Psoas muscle (tissue), 8 donors: ENCODE results near the gene SPAG5. TPM values are rescaled to one million over a fixed set of nuclear protein-coding genes. Genes with fewer than 3 reads are reported as not detected.

Experiments used
- ATAC-seq, 4 donors: fragments of 200-7000 bp; cut with Tn5 transposase; one replicate each; pipeline ENCODE4 v1.9.1; 2020; ENCODE audit warnings: moderate library complexity in 3 of 4, mild to moderate bottlenecking in 2 of 4
- DNase-seq, 2 donors: peaks; one replicate each; pipeline ENCODE4 v3.0.0-alpha.2; 2020
- H3K27ac ChIP-seq: fragments of 200-600 bp; one replicate; pipeline ENCODE4 v1.8.0; 2022
- H3K27me3 ChIP-seq, 3 donors: fragments of 200-600 bp in 1 of 3; one replicate each; pipeline versions ENCODE4 v1.6.1 to v1.8.0; 2013 to 2022; ENCODE audit warnings: low read length in 2 of 3, mild to moderate bottlenecking in 2 of 3, moderate library complexity in 1 of 3; ENCODE audit not compliant: insufficient read depth in 3 of 3
- H3K36me3 ChIP-seq, 2 donors: fragments of 200-600 bp in 1 of 2; one replicate each; pipeline versions ENCODE4 v1.6.1 to v1.8.0; 2013 to 2022; ENCODE audit warnings: low read depth in 1 of 2, mild to moderate bottlenecking in 1 of 2, moderate library complexity in 1 of 2; ENCODE audit not compliant: insufficient read depth in 1 of 2
- H3K4me1 ChIP-seq: fragments of 200-600 bp; one replicate; pipeline ENCODE4 v1.8.0; 2022
- H3K4me3 ChIP-seq: fragments of 200-600 bp; one replicate; pipeline ENCODE4 v1.8.0; 2022; ENCODE audit warnings: mild to moderate bottlenecking
- H3K9me3 ChIP-seq: fragments of 200-600 bp; one replicate; pipeline ENCODE4 v1.8.0; 2022
- WGBS, 3 donors: extraction: QIAGEN DNeasy Blood & Tissue Kit; methylation state at CpG; one replicate each; pipeline versions ENCODE4 v1.1.6 to v1.1.7; 2013; 5-methylcytosine and 5-hydroxymethylcytosine counted together
- intact Hi-C, 2 donors: fragments of 100-400 bp; cut with DNase I; formaldehyde crosslinking; loops; one replicate each; pipeline versions ENCODE4 v1.11.0 to v1.14.2; 2022
- polyA plus RNA-seq, 3 donors: library from polyadenylated mRNA; stranded (reverse); fragments of 200-250 nt; gene quantifications; one replicate each; pipeline ENCODE4 v1.2.3, GENCODE V29; 2013
- total RNA-seq, 4 donors: library from RNA; stranded (reverse); fragmentation: NEBNext Ultra II Directional in 2 of 4; extraction: Animal tissue kit (Norgen Biotek cat#: 25700) in 2 of 4; gene quantifications; one replicate each; pipeline versions ENCODE4 v1.2.1 to v1.2.4, GENCODE V29; 2021 to 2023
- TF ChIP-seq, protein P1 (sequence below): fragments of 200-600 bp; IDR thresholded peaks from one replicate; pipeline ENCODE4 v1.8.0; 2022; ENCODE audit warnings: antibody characterized with exemption
- donor health status: healthy with polysubstance abuse.
- donor health status: DM: no; HTN: no; CAD: no; lungs with moderate emphysema.
- donor health status: Bipolar disorder and iron deficiency.
- donor health status: healthy.
- donor health status: DM: yes; HTN: yes; CAD: no.
- donor health status: DM: no; HTN: no; CAD: no.
- donor health status: DM: no; HTN: no; CAD: no.
- donor health status: DM: yes; HTN: yes; CAD: no.

The SPAG5 gene
- total and polyA plus RNA-seq, 7 donors: 0.15 to 2.4 (median 1.1) TPM

DNA sequence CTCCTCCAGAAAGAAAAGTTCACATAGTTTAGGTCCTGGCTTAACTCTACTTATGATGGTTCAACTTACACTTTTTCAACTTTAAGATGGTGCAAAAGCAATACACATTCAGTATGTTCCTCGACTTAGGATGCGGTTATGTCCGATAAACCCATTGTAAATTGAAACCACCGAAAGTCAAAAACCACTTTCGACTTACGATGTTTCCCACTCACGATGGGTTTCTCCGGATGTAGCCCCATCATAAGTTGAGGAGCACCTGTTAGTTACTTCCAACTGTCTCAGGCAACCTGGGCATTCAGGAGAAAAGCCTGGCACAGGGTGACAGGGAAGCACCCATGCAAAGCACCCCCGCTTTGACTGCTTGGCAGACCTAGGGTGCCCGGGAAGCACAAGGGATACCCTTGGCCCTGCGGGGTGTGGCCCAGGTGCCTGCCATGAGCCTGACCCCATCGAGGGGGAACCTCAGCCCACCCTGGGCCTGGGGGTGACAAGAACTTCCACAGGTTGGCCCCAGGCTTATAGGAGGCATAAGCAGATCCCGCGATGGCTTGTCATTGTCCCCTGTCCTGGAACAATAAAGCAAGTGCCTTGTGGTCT is 60.4 kb downstream of the SPAG5 start:
- no peak for ATAC-seq
- intact Hi-C loops: loop anchor here in 1 of 2 donors (5.0 kb wide), 1 partner anchor 46 kb away; no protein-coding TSS in a partner anchor
- WGBS, 3 donors: 65 to 73% (median 70%) methylated on average over 14 of the region's 14 CpGs
- TF ChIP-seq, protein P1, sequence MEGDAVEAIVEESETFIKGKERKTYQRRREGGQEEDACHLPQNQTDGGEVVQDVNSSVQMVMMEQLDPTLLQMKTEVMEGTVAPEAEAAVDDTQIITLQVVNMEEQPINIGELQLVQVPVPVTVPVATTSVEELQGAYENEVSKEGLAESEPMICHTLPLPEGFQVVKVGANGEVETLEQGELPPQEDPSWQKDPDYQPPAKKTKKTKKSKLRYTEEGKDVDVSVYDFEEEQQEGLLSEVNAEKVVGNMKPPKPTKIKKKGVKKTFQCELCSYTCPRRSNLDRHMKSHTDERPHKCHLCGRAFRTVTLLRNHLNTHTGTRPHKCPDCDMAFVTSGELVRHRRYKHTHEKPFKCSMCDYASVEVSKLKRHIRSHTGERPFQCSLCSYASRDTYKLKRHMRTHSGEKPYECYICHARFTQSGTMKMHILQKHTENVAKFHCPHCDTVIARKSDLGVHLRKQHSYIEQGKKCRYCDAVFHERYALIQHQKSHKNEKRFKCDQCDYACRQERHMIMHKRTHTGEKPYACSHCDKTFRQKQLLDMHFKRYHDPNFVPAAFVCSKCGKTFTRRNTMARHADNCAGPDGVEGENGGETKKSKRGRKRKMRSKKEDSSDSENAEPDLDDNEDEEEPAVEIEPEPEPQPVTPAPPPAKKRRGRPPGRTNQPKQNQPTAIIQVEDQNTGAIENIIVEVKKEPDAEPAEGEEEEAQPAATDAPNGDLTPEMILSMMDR: no peak
- no peak overlapping the region for H3K27ac ChIP-seq
- no peak for DNase-seq
- H3K4me1 ChIP-seq: no peaks in the 10 kb centered on the region
- no peaks in the 10 kb centered on the region for H3K27me3 ChIP-seq
- no peak overlapping the region for H3K4me3 ChIP-seq
- H3K36me3 ChIP-seq: no peaks in the 10 kb centered on the region
- H3K9me3 ChIP-seq: no peaks in the 10 kb centered on the region

DNA sequence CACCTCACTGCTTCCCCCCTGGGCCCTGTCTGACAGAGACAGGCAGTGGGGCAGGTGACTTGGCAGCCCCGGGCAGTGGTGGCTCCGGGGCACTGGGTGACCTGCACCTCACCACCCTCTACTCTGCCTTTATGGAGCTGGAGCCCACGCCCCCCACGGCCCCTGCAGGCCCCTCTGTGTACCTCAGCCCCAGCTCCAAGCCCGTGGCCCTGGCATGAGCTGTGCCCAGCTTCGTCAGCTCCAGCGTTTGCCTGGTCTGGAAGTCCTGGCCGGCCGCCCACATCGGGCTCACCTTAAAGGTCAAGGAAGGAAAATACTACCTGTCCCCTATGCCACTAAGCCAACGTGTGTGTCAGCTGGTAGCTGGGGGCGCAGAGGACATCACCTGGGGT is 61.6 kb downstream of the SPAG5 start:
- Histone ChIP-seq H3K27ac (no peak overlapping the region), H3K27me3 (no peaks in the 10 kb centered on the region), H3K36me3 (no peaks in the 10 kb centered on the region), H3K4me3 (no peak overlapping the region), H3K9me3 (no peaks in the 10 kb centered on the region), H3K4me1 (no peaks in the 10 kb centered on the region)
- intact Hi-C loops: loop anchor here in 1 of 2 donors (5.0 kb wide), 1 partner anchor 45 kb away; no protein-coding TSS in a partner anchor
- TF ChIP-seq, protein P1: no peak
- DNase-seq (no peak), ATAC-seq (no peak)
- WGBS, 3 donors: 73 to 84% (median 75%) methylated on average over 11 to 12 of the region's 12 CpGs

DNA sequence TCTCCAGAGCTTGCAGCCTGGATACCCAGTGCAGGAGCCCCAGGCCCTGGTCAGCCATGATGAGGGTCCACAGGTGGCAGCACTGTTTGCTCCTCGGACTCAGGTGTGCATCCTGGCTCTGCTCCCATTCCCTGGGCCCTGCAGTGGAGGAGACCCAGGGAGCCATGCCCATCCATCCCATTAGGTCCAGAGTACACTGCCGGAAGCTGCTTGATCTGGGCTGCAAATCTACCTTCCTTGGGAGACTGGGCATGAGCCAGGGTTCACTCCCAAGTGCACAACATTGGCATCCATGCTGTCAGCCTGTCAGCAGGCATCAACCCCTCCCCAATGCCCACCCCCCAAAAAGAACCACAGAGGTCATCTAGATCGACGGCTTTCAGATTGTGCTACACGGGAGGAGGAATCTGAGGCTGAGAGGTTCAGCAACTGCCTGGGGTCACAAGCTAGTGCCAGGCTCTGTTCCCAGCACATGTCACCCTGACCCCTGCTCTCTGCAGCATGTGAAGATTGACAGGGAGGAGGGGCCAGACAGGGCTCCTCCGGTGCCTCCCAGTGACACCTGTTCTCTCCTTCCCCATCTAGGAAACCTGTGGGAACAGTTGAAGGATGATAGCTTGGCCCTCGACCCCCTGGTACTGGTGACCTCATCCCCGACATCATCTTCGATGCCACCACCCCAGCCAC is 62.1 kb downstream of the SPAG5 start:
- no peak for ATAC-seq

DNA sequence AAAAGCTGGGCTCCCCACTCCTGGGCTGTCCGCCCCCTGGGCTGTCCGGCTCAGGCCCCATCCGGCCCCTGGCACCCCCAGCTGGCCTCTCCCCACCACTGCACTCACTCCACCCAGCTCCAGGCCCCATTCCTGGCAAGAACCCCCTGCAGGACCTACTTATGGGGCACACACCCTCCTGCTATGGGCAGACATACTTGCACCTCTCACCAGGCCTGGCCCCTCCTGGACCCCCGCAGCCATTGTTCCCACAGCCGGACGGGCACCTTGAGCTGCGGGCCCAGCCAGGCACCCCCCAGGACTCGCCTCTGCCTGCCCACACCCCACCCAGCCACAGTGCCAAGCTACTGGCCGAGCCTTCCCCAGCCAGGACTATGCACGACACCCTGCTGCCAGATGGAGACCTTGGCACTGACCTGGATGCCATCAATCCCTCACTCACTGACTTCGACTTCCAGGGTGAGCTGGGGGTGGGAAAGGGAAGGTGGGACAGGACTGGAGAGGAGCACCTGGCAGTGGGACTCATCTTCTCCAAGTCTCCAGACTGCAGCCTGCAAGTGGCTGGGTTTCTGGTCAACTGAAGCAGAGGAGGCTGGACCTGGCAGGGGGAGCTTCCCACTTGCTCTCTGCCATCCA is 64.0 kb downstream of the SPAG5 start:
- Histone ChIP-seq H3K27ac (no peak overlapping the region), H3K27me3 (peaks cover 0 to 12% (median 3%) of the 10 kb centered on the region in 3 donors), H3K4me3 (no peak overlapping the region), H3K36me3 (no peaks in the 10 kb centered on the region), H3K9me3 (no peaks in the 10 kb centered on the region), H3K4me1 (no peaks in the 10 kb centered on the region)
- WGBS, 3 donors: 71 to 74% (median 72%) methylated on average over 11 of the region's 11 CpGs
- TF ChIP-seq, protein P1: no peak
- no peak for ATAC-seq
- intact Hi-C loops: loop anchor here in 1 of 2 donors (5.0 kb wide), 1 partner anchor 43 kb away; no protein-coding TSS in a partner anchor
- DNase-seq: no peak

More for the DNA sequence above, 62.1 kb downstream of the SPAG5 start:
- Histone ChIP-seq H3K9me3 (no peaks in the 10 kb centered on the region), H3K36me3 (no peaks in the 10 kb centered on the region), H3K4me1 (no peaks in the 10 kb centered on the region), H3K27me3 (peaks cover 0 to 2% (median 0%) of the 10 kb centered on the region in 3 donors), H3K27ac (no peak overlapping the region), H3K4me3 (no peak overlapping the region)
- TF ChIP-seq, protein P1: no peak
- DNase-seq: no peak
- 58 to 64% (median 59%) methylated on average over 9 of the region's 9 CpGs for WGBS, 3 donors
- intact Hi-C loops: loop anchor here in 1 of 2 donors (5.0 kb wide), 1 partner anchor 44 kb away; no protein-coding TSS in a partner anchor
